Neuronal stem cell (in vitro differentiated cells): Measurements from ENCODE around the gene CAMK2B.

Experiments used
- DNase-seq: peaks from one replicate; pipeline ENCODE4 v3.0.0-alpha.2; 2013; ENCODE audit warnings: low spot score
- H2AFZ ChIP-seq: one replicate; pipeline ENCODE4 v1.6.1; 2013; ENCODE audit warnings: mild to moderate bottlenecking, low read length, inconsistent platforms
- H2AK5ac ChIP-seq: 2 replicates; pipeline ENCODE4 v1.6.1; 2013; ENCODE audit warnings: low read depth, mild to moderate bottlenecking, inconsistent platforms, low read length, moderate library complexity, mixed read lengths
- H2BK120ac ChIP-seq: 2 replicates; pipeline ENCODE4 v1.6.1; 2013; ENCODE audit warnings: low read depth, mild to moderate bottlenecking, inconsistent platforms, low read length, moderate library complexity, mixed read lengths
- H2BK12ac ChIP-seq: one replicate; pipeline ENCODE4 v1.6.1; 2013; ENCODE audit warnings: low read length, inconsistent platforms
- H2BK15ac ChIP-seq: 2 replicates; pipeline ENCODE4 v1.6.1; 2013; ENCODE audit warnings: mild to moderate bottlenecking, low read length, inconsistent platforms, mixed read lengths
- H2BK5ac ChIP-seq: one replicate; pipeline ENCODE4 v1.6.1; 2013; ENCODE audit warnings: inconsistent platforms, mild to moderate bottlenecking, low read length, moderate library complexity
- H3K14ac ChIP-seq: one replicate; pipeline ENCODE4 v1.6.1; 2013; ENCODE audit warnings: low read length, inconsistent platforms
- H3K18ac ChIP-seq: 2 replicates; pipeline ENCODE4 v1.6.1; 2013; ENCODE audit warnings: low read length, inconsistent platforms
- H3K23ac ChIP-seq: 2 replicates; pipeline ENCODE4 v1.6.1; 2013; ENCODE audit warnings: low read depth, mild to moderate bottlenecking, mixed read lengths, low read length, inconsistent platforms; ENCODE audit not compliant: poor library complexity
- H3K27ac ChIP-seq: replicated peaks from 3 replicates; pipeline ENCODE4 v1.5.1; 2013; ENCODE audit warnings: low read length, inconsistent platforms
- H3K27me3 ChIP-seq, 3 experiments: 2 replicates each; pipeline ENCODE4 v1.6.1; 2013; ENCODE audit warnings: low read length in 3 of 3, mild to moderate bottlenecking in 2 of 3, inconsistent platforms in 1 of 3, low read depth in 1 of 3, mixed read lengths in 1 of 3, moderate library complexity in 1 of 3; ENCODE audit not compliant: control insufficient read depth in 3 of 3, insufficient read depth in 3 of 3
- H3K36me3 ChIP-seq, 2 donors: replicated peaks in 1 of 2; 2 replicates each; pipeline ENCODE4 v1.6.1; 2013; ENCODE audit warnings: low read length in 2 of 2; ENCODE audit not compliant: control insufficient read depth in 2 of 2, insufficient read depth in 2 of 2
- H3K4ac ChIP-seq: 2 replicates; pipeline ENCODE4 v1.6.1; 2013; ENCODE audit warnings: inconsistent platforms, mild to moderate bottlenecking, low read length, moderate library complexity
- H3K4me1 ChIP-seq, 2 donors: 1 replicate in 1 of 2; 2 replicates in 1 of 2; pipeline ENCODE4 v1.6.1; 2013; ENCODE audit warnings: low read length in 2 of 2, low read depth in 1 of 2; ENCODE audit not compliant: control insufficient read depth in 2 of 2, insufficient read depth in 1 of 2
- H3K4me2 ChIP-seq: one replicate; pipeline ENCODE4 v1.6.1; 2013; ENCODE audit warnings: mild to moderate bottlenecking, low read length, inconsistent platforms; ENCODE audit not compliant: insufficient read depth, poor library complexity, severe bottlenecking
- H3K4me3 ChIP-seq, 2 donors: 2 replicates each; pipeline ENCODE4 v1.5.1; 2013; ENCODE audit warnings: low read length in 2 of 2, mild to moderate bottlenecking in 2 of 2, inconsistent platforms in 1 of 2, moderate library complexity in 1 of 2
- H3K79me1 ChIP-seq: one replicate; pipeline ENCODE4 v1.6.1; 2013; ENCODE audit warnings: low read depth, mild to moderate bottlenecking, inconsistent platforms, low read length, moderate library complexity
- H3K9ac ChIP-seq: one replicate; pipeline ENCODE4 v1.6.1; 2013; ENCODE audit warnings: mild to moderate bottlenecking, low read depth, low read length, inconsistent platforms; ENCODE audit not compliant: poor library complexity
- H3K9me3 ChIP-seq, 2 donors: replicated peaks in 1 of 2; 2 replicates each; pipeline versions ENCODE3 to v1.6.1; 2013; ENCODE audit warnings: low read length in 2 of 2, mild to moderate bottlenecking in 2 of 2, inconsistent platforms in 1 of 2, low read depth in 1 of 2, mixed read lengths in 1 of 2, moderate library complexity in 1 of 2; ENCODE audit not compliant: control insufficient read depth in 2 of 2, insufficient read depth in 1 of 2
- H4K8ac ChIP-seq: one replicate; pipeline ENCODE4 v1.6.1; 2013; ENCODE audit warnings: low read depth, mild to moderate bottlenecking, inconsistent platforms, low read length, moderate library complexity
- H4K91ac ChIP-seq: one replicate; pipeline ENCODE4 v1.6.1; 2013; ENCODE audit warnings: low read length, low read depth, mild to moderate bottlenecking, inconsistent platforms; ENCODE audit not compliant: poor library complexity
- WGBS, 2 donors: extraction: QIAGEN DNeasy Blood & Tissue Kit; methylation state at CpG; one replicate each; pipeline ENCODE4 v1.1.7; 2013; ENCODE audit warnings: missing lambda C conversion rate in 2 of 2, mixed read lengths in 1 of 2; ENCODE audit not compliant: insufficient read length in 2 of 2, insufficient replicate concordance in 1 of 2; ENCODE audit errors: extremely low coverage in 2 of 2; 5-methylcytosine and 5-hydroxymethylcytosine counted together

The CAMK2B gene

GRCh38 chr7:44335184-44335583 lies 9.8 kb upstream of the CAMK2B start:
- H3K4me3 ChIP-seq = no peak overlapping the region
- no peak overlapping the region for H2BK120ac ChIP-seq
- no CpG with 5 or more reads among the region's 4 CpGs for WGBS, 2 donors
- no peak overlapping the region for H3K23ac ChIP-seq
- H4K8ac ChIP-seq = no peak overlapping the region
- no peaks in the 10 kb centered on the region for H3K36me3 ChIP-seq
- H3K79me1 ChIP-seq = no peaks in the 10 kb centered on the region
- no peak overlapping the region for H2BK5ac ChIP-seq
- no peak overlapping the region for H2AK5ac ChIP-seq
- no peak overlapping the region for H2AFZ ChIP-seq
- H3K9ac ChIP-seq = no peak overlapping the region
- H2BK15ac ChIP-seq = no peak overlapping the region
- H2BK12ac ChIP-seq = no peak overlapping the region
- H4K91ac ChIP-seq = no peak overlapping the region
- DNase-seq = no peak
- H3K14ac ChIP-seq = no peak overlapping the region
- H3K27me3 ChIP-seq = peaks cover 0 to 11% (median 0%) of the 10 kb centered on the region in 3 experiments
- H3K9me3 ChIP-seq = no peaks in the 10 kb centered on the region
- H3K4ac ChIP-seq = no peak overlapping the region
- no peaks in the 10 kb centered on the region for H3K4me1 ChIP-seq
- H3K27ac ChIP-seq = no peak overlapping the region
- no peak overlapping the region for H3K4me2 ChIP-seq
- H3K18ac ChIP-seq = no peak overlapping the region

- Histone ChIP-seq H3K9ac (peak overlapping the region; percentile 12), H3K9me3 (no peaks in the 10 kb centered on the region), H3K27me3 (peaks cover 0 to 16% (median 0%) of the 10 kb centered on the region in 3 experiments), H2AK5ac (no peak overlapping the region), H3K18ac (no peak overlapping the region), H3K4me2 (no peak overlapping the region), H4K91ac (no peak overlapping the region), H3K14ac (no peak overlapping the region), H3K27ac (no peak overlapping the region), H4K8ac (no peak overlapping the region), H3K79me1 (no peaks in the 10 kb centered on the region), H2AFZ (no peak overlapping the region), H3K4me1 (no peaks in the 10 kb centered on the region), H2BK12ac (no peak overlapping the region), H3K23ac (no peak overlapping the region), H3K4me3 (no peak overlapping the region), H2BK120ac (no peak overlapping the region), H2BK15ac (no peak overlapping the region), H2BK5ac (no peak overlapping the region), H3K4ac (no peak overlapping the region), H3K36me3 (no peaks in the 10 kb centered on the region)
- WGBS, 2 donors = no CpG with 5 or more reads among the region's 11 CpGs
- no peak for DNase-seq
Measured at GRCh38 chr7:44334734-44335097, 9.3 kb upstream of the CAMK2B start.

- no peaks in the 10 kb centered on the region for H3K9me3 ChIP-seq
- H4K8ac ChIP-seq = no peak overlapping the region
- no peak overlapping the region for H2BK120ac ChIP-seq
- H3K4me2 ChIP-seq = no peak overlapping the region
- H2AFZ ChIP-seq = no peak overlapping the region
- DNase-seq = no peak
- H3K4me1 ChIP-seq = no peaks in the 10 kb centered on the region
- H3K27me3 ChIP-seq = peaks cover 0 to 18% (median 0%) of the 10 kb centered on the region in 3 experiments
- no peak overlapping the region for H3K23ac ChIP-seq
- no peaks in the 10 kb centered on the region for H3K79me1 ChIP-seq
- no peak overlapping the region for H2BK12ac ChIP-seq
- no peak overlapping the region for H2BK15ac ChIP-seq
- H4K91ac ChIP-seq = no peak overlapping the region
- H3K9ac ChIP-seq = no peak overlapping the region
- WGBS, 2 donors = no CpG with 5 or more reads among the region's 19 CpGs
- no peak overlapping the region for H2AK5ac ChIP-seq
- no peak overlapping the region for H3K27ac ChIP-seq
- H3K14ac ChIP-seq = no peak overlapping the region
- no peaks in the 10 kb centered on the region for H3K36me3 ChIP-seq
- no peak overlapping the region for H3K4me3 ChIP-seq
- no peak overlapping the region for H2BK5ac ChIP-seq
- no peak overlapping the region for H3K18ac ChIP-seq
- H3K4ac ChIP-seq = no peak overlapping the region
Measured at GRCh38 chr7:44333911-44334733, 8.7 kb upstream of the CAMK2B start.

- no peak overlapping the region for H3K4ac ChIP-seq
- H2BK5ac ChIP-seq = no peak overlapping the region
- no peak overlapping the region for H4K8ac ChIP-seq
- no peak overlapping the region for H2BK12ac ChIP-seq
- no peak overlapping the region for H2BK120ac ChIP-seq
- H3K36me3 ChIP-seq = no peaks in the 10 kb centered on the region
- H4K91ac ChIP-seq = no peak overlapping the region
- no peak overlapping the region for H2AFZ ChIP-seq
- DNase-seq = no peak
- no peak overlapping the region for H3K9ac ChIP-seq
- H3K4me3 ChIP-seq = no peak overlapping the region
- H3K27ac ChIP-seq = no peak overlapping the region
- no peak overlapping the region for H2AK5ac ChIP-seq
- no peak overlapping the region for H2BK15ac ChIP-seq
- peaks cover 0 to 30% (median 12%) of the 10 kb centered on the region in 3 experiments for H3K27me3 ChIP-seq
- no peaks in the 10 kb centered on the region for H3K4me1 ChIP-seq
- no CpG with 5 or more reads among the region's 5 CpGs for WGBS, 2 donors
- no peak overlapping the region for H3K18ac ChIP-seq
- H3K23ac ChIP-seq = no peak overlapping the region
- H3K79me1 ChIP-seq = no peaks in the 10 kb centered on the region
- no peak overlapping the region for H3K4me2 ChIP-seq
- H3K14ac ChIP-seq = no peak overlapping the region
- H3K9me3 ChIP-seq = no peaks in the 10 kb centered on the region
Measured at GRCh38 chr7:44331682-44332081, 6.3 kb upstream of the CAMK2B start.
